ENCODE results near the gene ZMPSTE24. TPM values are rescaled to one million over a fixed set of nuclear protein-coding genes. Genes with fewer than 3 reads are reported as not detected.

Gene ZMPSTE24
- total RNA-seq, 1 experiment from 2014 or later = 31.3 TPM

GRCh38 chr1:40251456-40251855 lies 6.6 kb upstream of the ZMPSTE24 start:
- H3K36me3 Mint-ChIP-seq (ENCODE audit: insufficient read depth, unreplicated experiment) = peaks cover 5% of the 10 kb centered on the region
- no peak for DNase-seq (ENCODE audit: unreplicated experiment)
- peaks cover 13% of the 10 kb centered on the region for H3K4me1 Mint-ChIP-seq (ENCODE audit: insufficient read depth, unreplicated experiment)
- no peak overlapping the region for H3K27ac Mint-ChIP-seq (ENCODE audit: low read depth, unreplicated experiment)
- TF ChIP-seq CTCF (IDR thresholded peaks at IDR 0.05; ENCODE audit: unreplicated experiment) = no peak
- ChIA-PET POLR2A (no interaction called here), CTCF (interaction anchor here (0.6 kb wide), 1 partner anchor 84 kb away, joined by 4 read pairs; no protein-coding TSS in a partner anchor)
- BruUV-seq (replicated peaks) = no TSS peak
- intact Hi-C loops (cut with micrococcal nuclease) = no loop called here
- no peak overlapping the region for H3K4me3 Mint-ChIP-seq (ENCODE audit: unreplicated experiment)
- H3K27me3 Mint-ChIP-seq (ENCODE audit: insufficient read depth, unreplicated experiment) = no peaks in the 10 kb centered on the region
- H3K9me3 Mint-ChIP-seq (ENCODE audit: unreplicated experiment) = no peaks in the 10 kb centered on the region

GRCh38 chr1:40252601-40253000 lies 5.4 kb upstream of the ZMPSTE24 start:
- POLR2A ChIA-PET = no interaction called here
- no peaks in the 10 kb centered on the region for H3K27me3 Mint-ChIP-seq (ENCODE audit: insufficient read depth, unreplicated experiment)
- no peaks in the 10 kb centered on the region for H3K9me3 Mint-ChIP-seq (ENCODE audit: unreplicated experiment)
- no peak for TF ChIP-seq CTCF (IDR thresholded peaks at IDR 0.05; ENCODE audit: unreplicated experiment)
- BruUV-seq (replicated peaks) = no TSS peak
- H3K27ac Mint-ChIP-seq (ENCODE audit: low read depth, unreplicated experiment) = no peak overlapping the region
- H3K4me1 Mint-ChIP-seq (ENCODE audit: insufficient read depth, unreplicated experiment) = peaks cover 13% of the 10 kb centered on the region
- intact Hi-C loops (cut with micrococcal nuclease) = no loop called here
- H3K36me3 Mint-ChIP-seq (ENCODE audit: insufficient read depth, unreplicated experiment) = peaks cover 5% of the 10 kb centered on the region
- no peak for DNase-seq (ENCODE audit: unreplicated experiment)
- CTCF ChIA-PET = no interaction called here
- no peak overlapping the region for H3K4me3 Mint-ChIP-seq (ENCODE audit: unreplicated experiment)

- POLR2A ChIA-PET = interaction anchor here (1.3 to 4.1 kb wide), 3 partner anchors 14 to 126 kb away, joined by 3 to 30 read pairs (median 4); partner anchors contain the start of gene RLF
- no peak for DNase-seq (ENCODE audit: unreplicated experiment)
- Mint-ChIP-seq H3K9me3 (ENCODE audit: unreplicated experiment) (no peaks in the 10 kb centered on the region), H3K27me3 (ENCODE audit: insufficient read depth, unreplicated experiment) (no peaks in the 10 kb centered on the region), H3K4me1 (ENCODE audit: insufficient read depth, unreplicated experiment) (peaks cover 13% of the 10 kb centered on the region), H3K4me3 (ENCODE audit: unreplicated experiment) (no peak overlapping the region), H3K36me3 (ENCODE audit: insufficient read depth, unreplicated experiment) (peaks cover 15% of the 10 kb centered on the region), H3K27ac (ENCODE audit: low read depth, unreplicated experiment) (no peak overlapping the region)
- CTCF ChIA-PET = interaction anchor here (0.7 to 2.7 kb wide), 2 partner anchors 56 to 83 kb away, joined by 3 to 7 read pairs; no protein-coding TSS in a partner anchor
- BruUV-seq (replicated peaks) = no TSS peak
- intact Hi-C loops (cut with micrococcal nuclease) = loop anchor here (5.0 kb wide), 1 partner anchor 93 kb away; the partner anchor contains the start of gene RLF
- no peak for TF ChIP-seq CTCF (IDR thresholded peaks at IDR 0.05; ENCODE audit: unreplicated experiment)
These were observed 2.8 kb upstream of the ZMPSTE24 start for GRCh38 chr1:40255231-40255630.

GRCh38 chr1:40256401-40257084 lies 1.5 kb upstream of the ZMPSTE24 start:
- Mint-ChIP-seq H3K27me3 (ENCODE audit: insufficient read depth, unreplicated experiment) (no peaks in the 10 kb centered on the region), H3K4me3 (ENCODE audit: unreplicated experiment) (peak overlapping the region; percentile 91), H3K4me1 (ENCODE audit: insufficient read depth, unreplicated experiment) (peaks cover 13% of the 10 kb centered on the region), H3K27ac (ENCODE audit: low read depth, unreplicated experiment) (peak overlapping the region; percentile 99), H3K9me3 (ENCODE audit: unreplicated experiment) (no peaks in the 10 kb centered on the region), H3K36me3 (ENCODE audit: insufficient read depth, unreplicated experiment) (peaks cover 26% of the 10 kb centered on the region)
- CTCF ChIA-PET = interaction anchor here (0.6 to 2.7 kb wide), 3 partner anchors 11 to 401 kb away, joined by 3 to 7 read pairs (median 3); no protein-coding TSS in a partner anchor
- DNase-seq (ENCODE audit: unreplicated experiment) = no peak
- BruUV-seq (replicated peaks) = no TSS peak
- TF ChIP-seq CTCF (IDR thresholded peaks at IDR 0.05; ENCODE audit: unreplicated experiment) = no peak
- POLR2A ChIA-PET = interaction anchor here (0.7 to 4.1 kb wide), 20 partner anchors 9 to 1143 kb away, joined by 3 to 30 read pairs (median 3); partner anchors contain the start of genes CAP1, RLF, TMCO2 and ZFP69B
- intact Hi-C loops (cut with micrococcal nuclease) = loop anchor here (5.0 kb wide), 1 partner anchor 94 kb away; the partner anchor contains the start of gene RLF
